GM10847 (cell line): ENCODE results near the gene CASZ1.

ENCODE experiments used
- POLR2A ChIP-seq: IDR thresholded peaks from 2 replicates; pipeline ENCODE4 v1.6.1; 2011; ENCODE audit not compliant: insufficient read length; ENCODE audit errors: extremely low read depth

Gene CASZ1

GRCh38 chr1:10682108-10682445 is 114.4 kb downstream of the CASZ1 start:
- no peak for TF ChIP-seq POLR2A

- TF ChIP-seq POLR2A: no peak
Measured at GRCh38 chr1:10681296-10682107, 114.9 kb downstream of the CASZ1 start.

- TF ChIP-seq POLR2A: no peak
Measured at GRCh38 chr1:10680487-10680886, 116.0 kb downstream of the CASZ1 start.

GRCh38 chr1:10679496-10680220 is 116.8 kb downstream of the CASZ1 start:
- no peak for TF ChIP-seq POLR2A

GRCh38 chr1:10678852-10679251 is 117.6 kb downstream of the CASZ1 start:
- no peak for TF ChIP-seq POLR2A

GRCh38 chr1:10678402-10678801 is 118.0 kb downstream of the CASZ1 start:
- TF ChIP-seq POLR2A: no peak

GRCh38 chr1:10677491-10678391 is 118.7 kb downstream of the CASZ1 start:
- TF ChIP-seq POLR2A: no peak

- no peak for TF ChIP-seq POLR2A
Measured at GRCh38 chr1:10676963-10677362, 119.5 kb downstream of the CASZ1 start.

- no peak for TF ChIP-seq POLR2A
Measured at GRCh38 chr1:10675813-10676212, 120.6 kb downstream of the CASZ1 start.

- no peak for TF ChIP-seq POLR2A
Measured at GRCh38 chr1:10674700-10675609, 121.5 kb downstream of the CASZ1 start.

GRCh38 chr1:10674222-10674621 is 122.2 kb downstream of the CASZ1 start:
- no peak for TF ChIP-seq POLR2A

GRCh38 chr1:10673109-10673711 is 123.2 kb downstream of the CASZ1 start:
- no peak for TF ChIP-seq POLR2A

- no peak for TF ChIP-seq POLR2A
Measured at GRCh38 chr1:10672343-10673050, 123.9 kb downstream of the CASZ1 start.
